Measurements from ENCODE around the gene ROGDI.

Gene ROGDI

GRCh38 chr16:4830408-4830807, 28.0 kb upstream of the ROGDI start:
- no peak for TF ChIP-seq GATA3 (IDR thresholded peaks at IDR 0.05; ENCODE audit: low read depth, low read length)
- no peak for TF ChIP-seq GATA2 (IDR thresholded peaks at IDR 0.05; ENCODE audit: low read depth, low read length)

DNA sequence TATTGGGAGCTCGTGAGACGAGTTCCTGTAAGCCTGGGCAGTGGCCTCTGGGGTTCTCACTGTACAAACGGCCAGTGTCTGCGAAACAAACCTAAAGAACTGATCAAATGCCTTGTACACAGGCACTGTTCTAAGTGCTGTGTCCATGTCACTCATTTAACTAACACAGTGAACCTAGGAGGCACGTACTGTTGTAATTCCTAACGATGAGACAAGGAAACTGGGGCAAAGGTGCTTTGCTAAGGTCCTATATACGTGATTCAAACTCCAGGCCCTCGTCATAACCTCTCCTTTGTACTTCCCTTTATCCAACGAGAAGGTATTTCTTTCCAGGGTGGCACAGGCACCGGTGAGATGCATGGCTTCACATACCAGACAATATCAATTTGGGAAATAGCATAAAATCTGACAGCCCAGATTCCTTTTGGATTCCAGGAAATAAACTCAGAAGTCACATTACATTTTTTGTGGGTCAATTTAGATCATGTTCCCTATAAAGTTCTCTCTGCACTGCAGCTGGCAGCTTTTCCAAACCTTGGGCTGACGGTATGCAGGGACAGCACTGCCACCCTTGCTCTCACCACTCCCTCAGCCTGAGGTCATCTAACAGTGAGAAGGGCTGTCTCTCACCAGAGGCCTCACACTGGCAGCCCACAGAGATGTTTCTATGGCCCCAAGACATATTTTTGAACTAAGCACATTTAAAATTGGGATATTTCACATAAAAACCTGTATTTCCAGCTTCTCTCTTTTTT, 26.3 kb upstream of the ROGDI start:
- no peak for TF ChIP-seq GATA2 (IDR thresholded peaks at IDR 0.05; ENCODE audit: low read depth, low read length)
- TF ChIP-seq GATA3 (IDR thresholded peaks at IDR 0.05; ENCODE audit: low read depth, low read length), result no peak

DNA sequence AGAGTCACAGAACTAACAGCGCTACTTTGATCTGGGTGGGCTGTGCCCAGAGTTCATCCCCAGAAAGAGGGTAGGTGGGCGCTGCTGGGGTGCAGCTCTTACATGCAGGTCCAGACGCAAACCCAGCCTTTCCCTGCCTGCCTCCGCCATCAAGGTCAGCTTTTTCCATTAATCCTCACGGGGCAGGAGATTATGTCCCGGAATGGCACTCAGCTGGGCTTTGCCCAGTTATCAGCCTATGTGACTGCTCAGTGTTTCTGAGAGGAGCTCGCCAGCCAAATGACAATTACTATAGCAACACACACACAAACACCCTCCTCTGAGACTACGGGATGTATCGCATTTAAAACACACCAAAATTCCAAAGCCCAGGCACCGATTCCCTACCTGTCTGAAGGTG, 24.5 kb upstream of the ROGDI start:
- no peak for TF ChIP-seq GATA3 (IDR thresholded peaks at IDR 0.05; ENCODE audit: low read depth, low read length)
- TF ChIP-seq GATA2 (IDR thresholded peaks at IDR 0.05; ENCODE audit: low read depth, low read length), result no peak

DNA sequence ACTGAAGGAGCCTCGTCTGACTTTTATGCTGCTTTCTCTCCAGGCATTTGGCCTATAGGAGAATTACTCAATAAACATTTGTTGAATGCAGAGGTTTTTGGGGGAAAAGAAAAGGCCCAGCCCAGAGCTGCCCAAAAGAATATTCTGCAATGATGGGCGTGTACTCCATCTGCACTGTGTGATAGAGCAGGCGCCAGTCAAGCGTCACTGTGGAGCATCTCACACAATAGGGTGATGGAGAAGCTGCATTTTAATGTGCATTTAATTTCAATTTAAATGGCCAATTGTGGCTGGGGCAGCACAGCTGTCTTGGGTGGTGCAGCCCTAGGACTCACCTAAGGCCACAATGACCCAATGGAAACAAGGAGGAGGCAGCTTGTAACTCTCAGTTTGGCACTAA, 24.1 kb upstream of the ROGDI start:
- TF ChIP-seq GATA2 (IDR thresholded peaks at IDR 0.05; ENCODE audit: low read depth, low read length) (no peak), GATA3 (IDR thresholded peaks at IDR 0.05; ENCODE audit: low read depth, low read length) (no peak)

DNA sequence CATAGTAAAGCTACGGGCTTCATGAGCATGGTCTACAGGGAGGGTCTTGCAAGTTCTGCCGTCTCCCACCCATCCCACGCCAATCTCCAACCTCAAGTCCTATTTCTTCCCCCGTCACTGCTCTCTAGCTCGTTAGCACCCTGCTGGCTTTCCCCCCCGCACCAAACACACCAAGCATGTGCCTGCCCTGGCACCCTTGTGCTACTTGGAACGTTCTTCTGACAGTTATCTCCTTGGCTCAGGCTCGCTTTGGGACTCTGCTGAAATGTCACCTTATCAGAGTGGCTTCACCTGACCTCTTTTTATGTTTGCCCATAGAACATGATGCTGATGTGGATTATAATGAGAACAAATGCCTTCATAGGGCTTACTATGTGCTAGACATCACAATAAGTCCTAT, 22.8 kb upstream of the ROGDI start:
- TF ChIP-seq GATA3 (IDR thresholded peaks at IDR 0.05; ENCODE audit: low read depth, low read length), result no peak
- no peak for TF ChIP-seq GATA2 (IDR thresholded peaks at IDR 0.05; ENCODE audit: low read depth, low read length)

DNA sequence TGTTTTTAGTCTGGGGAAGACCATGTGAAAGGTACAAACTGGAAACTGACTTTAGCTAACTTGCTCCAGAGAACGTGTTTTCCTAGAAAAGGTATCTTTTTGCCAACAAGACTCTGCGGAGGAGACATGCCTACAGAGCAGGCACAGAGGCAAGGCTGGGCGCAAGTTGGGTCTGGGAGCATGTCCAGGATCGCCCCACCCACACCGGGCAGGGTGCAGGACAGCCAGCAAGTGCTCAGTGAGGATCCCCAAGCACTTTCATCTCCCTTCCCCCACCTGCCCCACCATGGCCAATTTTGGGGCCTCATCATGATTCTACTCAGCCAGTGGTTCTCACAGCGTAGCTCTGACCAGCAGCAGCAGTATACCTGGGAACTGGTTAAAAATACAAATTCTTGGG, 18.2 kb upstream of the ROGDI start:
- no peak for TF ChIP-seq GATA2 (IDR thresholded peaks at IDR 0.05; ENCODE audit: low read depth, low read length)
- no peak for TF ChIP-seq GATA3 (IDR thresholded peaks at IDR 0.05; ENCODE audit: low read depth, low read length)

DNA sequence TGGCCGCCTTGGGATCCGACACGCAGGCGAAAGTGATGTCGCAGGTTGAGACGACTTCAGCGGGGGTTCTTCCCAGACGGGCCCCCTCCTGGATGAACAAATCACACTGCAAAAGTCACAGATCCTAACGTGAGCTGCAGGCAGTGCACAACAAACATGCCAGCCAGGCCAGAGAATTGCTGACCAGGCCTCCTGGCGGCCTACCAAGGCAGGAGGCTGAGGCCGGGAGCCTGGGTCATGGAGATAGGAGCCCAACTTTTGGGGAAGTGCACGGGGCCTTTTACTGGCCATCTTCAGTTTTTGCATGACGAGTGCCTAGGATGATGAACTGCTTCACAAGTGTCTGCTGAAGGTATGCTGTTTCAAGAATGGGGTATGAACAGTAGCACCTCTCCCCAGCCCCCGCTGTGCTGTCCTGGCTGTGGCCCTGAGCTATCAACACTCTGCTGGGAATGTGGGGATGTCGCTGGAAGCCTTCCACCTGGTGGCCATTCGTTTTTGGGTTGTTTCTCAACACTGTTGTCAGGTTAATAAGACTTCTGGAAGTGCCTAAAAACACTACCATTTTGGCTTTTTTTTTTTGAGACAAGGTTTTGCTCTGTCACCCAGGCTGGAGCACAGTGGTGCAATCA, 12.2 kb upstream of the ROGDI start:
- TF ChIP-seq GATA2 (IDR thresholded peaks at IDR 0.05; ENCODE audit: low read depth, low read length) (no peak), GATA3 (IDR thresholded peaks at IDR 0.05; ENCODE audit: low read depth, low read length) (no peak)

GRCh38 chr16:4814046-4814445, 11.6 kb upstream of the ROGDI start:
- TF ChIP-seq GATA3 (IDR thresholded peaks at IDR 0.05; ENCODE audit: low read depth, low read length), result no peak

- TF ChIP-seq GATA2 (IDR thresholded peaks at IDR 0.05; ENCODE audit: low read depth, low read length) (no peak), GATA3 (IDR thresholded peaks at IDR 0.05; ENCODE audit: low read depth, low read length) (no peak)
These were observed 11.0 kb upstream of the ROGDI start for GRCh38 chr16:4813251-4814003.

GRCh38 chr16:4811773-4812172, 9.3 kb upstream of the ROGDI start:
- TF ChIP-seq GATA2 (IDR thresholded peaks at IDR 0.05; ENCODE audit: low read depth, low read length), result no peak
- TF ChIP-seq GATA3 (IDR thresholded peaks at IDR 0.05; ENCODE audit: low read depth, low read length), result no peak

GRCh38 chr16:4811242-4811641, 8.8 kb upstream of the ROGDI start:
- no peak for TF ChIP-seq GATA2 (IDR thresholded peaks at IDR 0.05; ENCODE audit: low read depth, low read length)
- TF ChIP-seq GATA3 (IDR thresholded peaks at IDR 0.05; ENCODE audit: low read depth, low read length), result no peak

DNA sequence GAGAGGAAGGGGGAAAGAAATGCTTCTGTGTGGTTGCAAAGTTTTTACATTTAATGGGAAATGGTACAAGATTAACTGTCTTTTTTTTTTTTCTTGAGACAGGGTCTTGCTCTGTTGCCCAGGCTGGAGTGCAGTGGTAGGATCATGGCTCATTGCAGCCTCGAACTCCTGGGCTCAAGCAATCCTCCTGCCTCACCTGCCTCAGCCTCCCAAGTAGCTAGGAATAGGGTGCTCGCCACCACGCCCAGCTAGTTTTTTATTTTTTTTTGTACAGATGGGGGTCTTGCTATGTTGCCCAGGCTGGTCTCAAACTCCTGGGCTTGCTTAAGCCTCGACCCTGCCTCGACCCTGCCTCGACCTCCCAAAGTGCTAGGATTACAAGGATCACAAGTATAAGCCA, 3.8 kb upstream of the ROGDI start:
- TF ChIP-seq GATA2 (IDR thresholded peaks at IDR 0.05; ENCODE audit: low read depth, low read length) (no peak), GATA3 (IDR thresholded peaks at IDR 0.05; ENCODE audit: low read depth, low read length) (no peak)

- TF ChIP-seq GATA2 (IDR thresholded peaks at IDR 0.05; ENCODE audit: low read depth, low read length) (no peak), GATA3 (IDR thresholded peaks at IDR 0.05; ENCODE audit: low read depth, low read length) (no peak)
These were observed 2.8 kb upstream of the ROGDI start for GRCh38 chr16:4805231-4805630.

DNA sequence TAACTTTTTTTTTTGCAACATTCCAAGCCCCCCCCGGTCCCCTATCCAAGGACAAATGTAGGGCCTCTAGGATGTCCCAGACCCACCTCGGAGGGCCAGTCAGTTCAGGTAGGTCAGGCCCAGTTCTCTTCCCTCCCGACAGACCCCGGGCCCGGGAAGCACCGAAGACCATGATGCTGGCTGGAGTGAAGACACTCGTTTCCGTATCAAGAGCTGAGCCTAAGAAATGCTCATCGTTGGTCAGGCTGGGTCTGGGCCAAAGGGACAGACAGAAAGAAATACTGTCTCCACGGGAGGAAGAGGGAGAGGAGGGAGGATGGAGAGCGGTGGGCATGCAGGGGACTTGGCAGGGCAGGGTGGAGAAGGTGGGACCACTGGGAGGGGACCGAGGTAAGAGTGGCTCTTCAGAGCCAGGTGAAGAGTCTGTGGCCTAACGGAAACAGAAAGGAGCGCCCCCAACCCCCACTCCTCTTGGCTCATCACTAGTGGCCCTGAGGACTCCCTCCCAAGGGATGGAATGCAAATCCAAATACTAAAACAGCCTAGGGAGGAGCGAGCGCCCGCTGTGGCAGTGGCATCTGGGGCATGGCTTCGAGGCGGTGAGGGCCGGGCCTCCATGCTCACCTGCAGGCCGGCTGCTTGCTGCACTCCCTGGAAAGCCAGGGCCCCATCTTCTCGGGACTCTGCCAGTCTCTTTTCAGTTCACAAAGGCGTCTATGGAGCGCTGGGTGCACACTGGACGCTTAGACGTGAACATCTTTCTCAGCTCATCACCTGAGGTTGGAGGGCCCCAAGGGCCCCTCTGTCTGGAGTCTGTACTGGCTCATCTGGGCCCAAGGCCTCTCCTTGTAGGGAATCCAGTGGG, 1.7 kb upstream of the ROGDI start:
- TF ChIP-seq GATA3 (IDR thresholded peaks at IDR 0.05; ENCODE audit: low read depth, low read length) (no peak), GATA2 (IDR thresholded peaks at IDR 0.05; ENCODE audit: low read depth, low read length) (no peak)
